ENCODE measurements around the gene BTNL3.

The BTNL3 gene

GRCh38 chr5:180988592-180988991 is at the start of gene BTNL3:
BTNL3 (plus strand) TSS chr5:180988846; CDS start chr5:180989029, 183 bp downstream.
- Histone ChIP-seq H3K4me3 (ENCODE audit: low read depth, low read length) (no peak within 1 kb of the TSS), H3K36me3 (no peaks in the 10 kb centered on the region), H3K9me3 (ENCODE audit: severe bottlenecking) (no peaks in the 10 kb centered on the region), H3K27ac (no peak within 1 kb of the TSS), H3K27me3 (ENCODE audit: insufficient read depth, low read depth, severe bottlenecking) (peaks cover 6% of the 10 kb centered on the region)
- no peak for DNase-seq
- no peak for TF ChIP-seq CTCF (IDR thresholded peaks at IDR 0.05; ENCODE audit: low read depth, low read length)

GRCh38 chr5:180950291-180950949 is 38.2 kb upstream of the BTNL3 start:
- Histone ChIP-seq H3K9me3 (ENCODE audit: severe bottlenecking) (no peaks in the 10 kb centered on the region), H3K36me3 (no peaks in the 10 kb centered on the region), H3K4me3 (ENCODE audit: low read depth, low read length) (no peak overlapping the region), H3K27ac (no peak overlapping the region), H3K27me3 (ENCODE audit: insufficient read depth, low read depth, severe bottlenecking) (peaks cover 3% of the 10 kb centered on the region)
- no peak for TF ChIP-seq CTCF (IDR thresholded peaks at IDR 0.05; ENCODE audit: low read depth, low read length)
- no peak for DNase-seq

- Histone ChIP-seq H3K27me3 (ENCODE audit: insufficient read depth, low read depth, severe bottlenecking) (peaks cover 11% of the 10 kb centered on the region), H3K4me3 (ENCODE audit: low read depth, low read length) (no peak overlapping the region), H3K27ac (no peak overlapping the region), H3K9me3 (ENCODE audit: severe bottlenecking) (no peaks in the 10 kb centered on the region), H3K36me3 (no peaks in the 10 kb centered on the region)
- DNase-seq = no peak
- no peak for TF ChIP-seq CTCF (IDR thresholded peaks at IDR 0.05; ENCODE audit: low read depth, low read length)
Observed at GRCh38 chr5:180959661-180960060, 29.0 kb upstream of the BTNL3 start.

- Histone ChIP-seq H3K36me3 (no peaks in the 10 kb centered on the region), H3K27ac (no peak overlapping the region), H3K9me3 (ENCODE audit: severe bottlenecking) (no peaks in the 10 kb centered on the region), H3K27me3 (ENCODE audit: insufficient read depth, low read depth, severe bottlenecking) (peaks cover 11% of the 10 kb centered on the region), H3K4me3 (ENCODE audit: low read depth, low read length) (no peak overlapping the region)
- DNase-seq = no peak
- no peak for TF ChIP-seq CTCF (IDR thresholded peaks at IDR 0.05; ENCODE audit: low read depth, low read length)
Observed at GRCh38 chr5:180960209-180960608, 28.4 kb upstream of the BTNL3 start.

GRCh38 chr5:180969406-180969805 is 19.2 kb upstream of the BTNL3 start:
- H3K27me3 ChIP-seq (ENCODE audit: insufficient read depth, low read depth, severe bottlenecking) = peaks cover 3% of the 10 kb centered on the region
- no peak overlapping the region for H3K4me3 ChIP-seq (ENCODE audit: low read depth, low read length)
- H3K36me3 ChIP-seq = no peaks in the 10 kb centered on the region
- no peak for DNase-seq
- H3K27ac ChIP-seq = no peak overlapping the region
- no peak for TF ChIP-seq CTCF (IDR thresholded peaks at IDR 0.05; ENCODE audit: low read depth, low read length)
- no peaks in the 10 kb centered on the region for H3K9me3 ChIP-seq (ENCODE audit: severe bottlenecking)

GRCh38 chr5:180970336-180970735 is 18.3 kb upstream of the BTNL3 start:
- H3K4me3 ChIP-seq (ENCODE audit: low read depth, low read length) = no peak overlapping the region
- DNase-seq = no peak
- TF ChIP-seq CTCF (IDR thresholded peaks at IDR 0.05; ENCODE audit: low read depth, low read length) = no peak

More at GRCh38 chr5:180970336-180970735, 18.3 kb upstream of the BTNL3 start:
- H3K27me3 ChIP-seq (ENCODE audit: insufficient read depth, low read depth, severe bottlenecking) = peaks cover 3% of the 10 kb centered on the region
- no peaks in the 10 kb centered on the region for H3K36me3 ChIP-seq
- no peaks in the 10 kb centered on the region for H3K9me3 ChIP-seq (ENCODE audit: severe bottlenecking)
- H3K27ac ChIP-seq = no peak overlapping the region
